ENCODE measurements around the gene ZFYVE21.

The ZFYVE21 gene

DNA sequence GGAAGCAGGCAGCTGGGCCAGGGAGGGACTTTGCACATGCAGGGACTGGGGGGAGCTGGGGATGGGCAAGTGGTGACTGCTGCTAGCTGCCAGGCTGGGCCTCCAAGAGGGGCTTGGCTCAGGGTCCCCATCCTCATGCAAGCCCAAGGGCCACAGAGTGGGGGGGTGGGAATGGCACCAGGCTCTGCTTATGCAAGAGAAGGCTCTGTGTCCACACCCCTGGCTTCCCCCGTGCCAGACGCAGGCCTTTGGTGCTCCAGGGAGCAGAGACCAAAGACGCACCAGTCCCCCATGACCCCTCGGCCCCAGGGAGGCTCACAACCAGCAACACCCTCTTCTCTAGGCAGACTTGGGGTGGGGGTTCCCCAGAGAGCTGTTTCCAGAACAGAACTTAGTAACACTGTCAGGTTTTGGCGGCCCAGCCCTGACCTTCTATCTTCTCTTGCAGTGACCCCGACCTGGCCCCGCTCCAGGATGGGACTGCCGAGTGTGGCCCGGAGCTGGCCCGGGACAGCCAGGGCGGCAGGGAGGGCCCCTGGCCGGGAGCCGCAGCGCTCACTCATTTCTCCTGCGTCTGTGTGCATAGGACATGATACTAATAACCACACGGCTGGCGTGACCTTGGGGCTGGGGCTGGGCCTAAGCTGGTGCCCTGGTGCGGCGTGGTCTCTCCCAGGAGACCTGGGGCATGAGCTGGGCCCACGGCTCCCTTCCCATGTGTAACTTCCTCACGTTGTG is 14.7 kb upstream of the ZFYVE21 start:
- no peak for DNase-seq (ENCODE audit: low spot score)
- in situ Hi-C loops (cut with MboI; ENCODE audit: low sequenced_read_pairs, unreplicated experiment): no loop called here
- TF ChIP-seq CTCF (IDR thresholded peaks at IDR 0.05; ENCODE audit: borderline replicate concordance, control extremely low read depth, extremely low read depth, insufficient read depth, missing control alignments): no peak

DNA sequence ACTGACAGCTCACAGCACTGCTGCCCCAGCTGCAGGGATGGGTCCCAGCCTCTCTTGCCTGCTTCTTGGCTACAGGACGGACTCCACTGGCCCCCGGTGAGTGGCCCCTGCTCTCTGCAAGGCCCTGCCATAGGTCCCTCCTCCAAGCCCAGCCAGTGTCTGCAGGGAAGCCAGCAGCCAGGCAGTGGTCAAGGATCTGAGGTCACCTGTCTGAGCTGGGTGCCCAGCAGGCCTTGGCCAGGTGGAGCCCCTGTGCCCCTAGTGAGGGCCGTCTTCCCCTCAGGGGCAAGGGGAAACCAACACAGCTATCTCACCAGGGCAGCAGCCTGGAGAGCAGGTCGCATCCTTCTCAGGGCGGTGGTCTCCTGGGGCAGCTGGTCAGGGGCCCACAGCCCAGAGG is 13.5 kb upstream of the ZFYVE21 start:
- in situ Hi-C loops (cut with MboI; ENCODE audit: low sequenced_read_pairs, unreplicated experiment): no loop called here
- no peak for DNase-seq (ENCODE audit: low spot score)
- TF ChIP-seq CTCF (IDR thresholded peaks at IDR 0.05; ENCODE audit: borderline replicate concordance, control extremely low read depth, extremely low read depth, insufficient read depth, missing control alignments): no peak

- no peak for TF ChIP-seq CTCF (IDR thresholded peaks at IDR 0.05; ENCODE audit: borderline replicate concordance, control extremely low read depth, extremely low read depth, insufficient read depth, missing control alignments)
- in situ Hi-C loops (cut with MboI; ENCODE audit: low sequenced_read_pairs, unreplicated experiment): no loop called here
- DNase-seq (ENCODE audit: low spot score): no peak
These were observed 12.8 kb upstream of the ZFYVE21 start for GRCh38 chr14:103702497-103703432.

GRCh38 chr14:103703433-103704385 is 11.9 kb upstream of the ZFYVE21 start:
- TF ChIP-seq CTCF (IDR thresholded peaks at IDR 0.05; ENCODE audit: borderline replicate concordance, control extremely low read depth, extremely low read depth, insufficient read depth, missing control alignments): no peak
- in situ Hi-C loops (cut with MboI; ENCODE audit: low sequenced_read_pairs, unreplicated experiment): no loop called here
- no peak for DNase-seq (ENCODE audit: low spot score)

GRCh38 chr14:103704708-103705107 is 10.9 kb upstream of the ZFYVE21 start:
- in situ Hi-C loops (cut with MboI; ENCODE audit: low sequenced_read_pairs, unreplicated experiment): no loop called here
- no peak for TF ChIP-seq CTCF (IDR thresholded peaks at IDR 0.05; ENCODE audit: borderline replicate concordance, control extremely low read depth, extremely low read depth, insufficient read depth, missing control alignments)
- no peak for DNase-seq (ENCODE audit: low spot score)

DNA sequence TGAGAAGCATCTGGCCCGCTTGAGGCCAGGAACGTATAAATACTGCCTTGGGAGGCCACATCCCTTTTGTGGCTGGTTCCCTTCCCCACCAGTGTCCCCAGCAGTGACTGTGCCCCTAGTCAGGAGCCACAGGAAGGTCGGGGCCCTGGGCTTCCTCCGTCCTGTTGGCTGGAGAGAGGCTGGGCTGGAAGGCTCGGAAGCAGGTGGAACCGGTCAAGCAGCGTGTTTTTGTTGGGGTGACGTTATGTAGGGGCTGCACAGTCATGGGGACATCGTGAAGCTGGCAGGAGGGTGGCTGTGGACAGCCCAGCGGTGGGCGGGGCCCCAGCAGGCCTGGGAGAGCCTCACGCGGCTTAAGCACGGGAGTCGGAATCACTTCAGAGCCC is 10.5 kb upstream of the ZFYVE21 start:
- in situ Hi-C loops (cut with MboI; ENCODE audit: low sequenced_read_pairs, unreplicated experiment): no loop called here
- TF ChIP-seq CTCF (IDR thresholded peaks at IDR 0.05; ENCODE audit: borderline replicate concordance, control extremely low read depth, extremely low read depth, insufficient read depth, missing control alignments): no peak
- DNase-seq (ENCODE audit: low spot score): no peak
